Tibial nerve (tissue), 4 donors: ENCODE data around the gene IGF2R. TPM values are rescaled to one million over a fixed set of nuclear protein-coding genes. Genes with fewer than 3 reads are reported as not detected.

Experiments used
- DNase-seq, 2 donors: peaks; one replicate each; pipeline ENCODE4 v3.0.0-alpha.2; 2019; ENCODE audit warnings: low spot score in 2 of 2
- H3K27ac ChIP-seq, 4 donors: fragments of 200-600 bp; sonication (generic) in 3 of 4; one replicate each; pipeline ENCODE4 v1.5.1; 2017 to 2019; ENCODE audit warnings: mild to moderate bottlenecking in 1 of 4
- H3K27me3 ChIP-seq, 2 donors: fragments of 200-600 bp; sonication (generic) in 1 of 2; one replicate each; pipeline versions ENCODE4 v1.5.1 to v1.6.0; 2017 to 2019
- H3K36me3 ChIP-seq, 3 donors: fragments of 200-600 bp; sonication (generic); one replicate each; pipeline ENCODE4 v1.5.1; 2018 to 2019
- H3K4me1 ChIP-seq, 4 donors: fragments of 200-600 bp; sonication (generic) in 3 of 4; one replicate each; pipeline ENCODE4 v1.5.1; 2017 to 2019
- H3K4me3 ChIP-seq, 4 donors: fragments of 200-600 bp; sonication (generic) in 3 of 4; one replicate each; pipeline ENCODE4 v1.5.1; 2017 to 2019; ENCODE audit warnings: mild to moderate bottlenecking in 1 of 4, moderate library complexity in 1 of 4
- H3K9me3 ChIP-seq, 4 donors: fragments of 200-600 bp; sonication (generic) in 3 of 4; one replicate each; pipeline ENCODE4 v1.5.1; 2017 to 2019
- EP300 ChIP-seq, 2 donors: sonication (generic); formaldehyde crosslinking; IDR thresholded peaks; one replicate each; pipeline ENCODE4 v1.6.1; 2017; ENCODE audit warnings: antibody characterized with exemption in 2 of 2, mild to moderate bottlenecking in 1 of 2
- POLR2A ChIP-seq, 2 donors: fragments of 450-650 bp; IDR thresholded peaks; one replicate each; pipeline ENCODE4 v1.6.1; 2017; ENCODE audit warnings: antibody characterized with exemption in 2 of 2, mild to moderate bottlenecking in 2 of 2, moderate library complexity in 2 of 2
- WGBS, 2 donors: methylation state at CpG; one replicate each; pipeline ENCODE4 v1.1.5; 2018; 5-methylcytosine and 5-hydroxymethylcytosine counted together
- total RNA-seq, 4 donors: library from RNA; depleted of rRNA; stranded (reverse); fragments of >200 nt; gene quantifications; one replicate each; pipeline ENCODE4 v1.1.0, GENCODE V29; 2016
- TF ChIP-seq, protein P1 (sequence below), 5 experiments: fragments of 200-600 bp in 3 of 5; fragments of 450-650 bp in 2 of 5; sonication (generic) in 3 of 5; IDR thresholded peaks; one replicate each; pipeline ENCODE4 v1.5.1; 2016 to 2019; ENCODE audit warnings: antibody characterized with exemption in 5 of 5, mild to moderate bottlenecking in 3 of 5, moderate library complexity in 2 of 5

The IGF2R gene
- total RNA-seq, 4 donors from 2014 or later, result 60.1 to 81.3 (median 68.5) TPM

DNA sequence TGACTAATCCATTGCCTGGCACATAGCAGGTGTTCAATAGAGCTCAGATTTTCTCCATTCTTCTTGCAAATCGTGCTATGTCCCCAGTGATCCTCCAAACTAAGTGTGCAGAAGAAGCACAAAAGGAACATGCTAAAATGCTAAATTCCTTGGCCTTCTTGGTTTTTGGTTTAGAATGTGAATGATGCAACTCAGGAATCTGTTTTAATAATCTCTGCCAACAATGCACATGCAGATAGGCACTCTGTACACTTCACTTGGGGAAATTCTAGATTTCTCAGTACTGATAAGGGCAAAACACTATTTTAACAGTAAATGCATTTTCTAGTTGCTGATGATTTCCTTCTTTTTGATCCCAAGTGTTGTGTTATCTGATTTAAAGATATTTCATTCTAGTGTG, 188.0 kb downstream of the IGF2R start:
- WGBS, 2 donors, result 59 to 65% methylated on average over 1 of the region's 1 CpG
- no peak overlapping the region for H3K4me3 ChIP-seq
- peaks cover 0 to 9% (median 0%) of the 10 kb centered on the region in 4 donors for H3K9me3 ChIP-seq
- H3K4me1 ChIP-seq, result no peaks in the 10 kb centered on the region
- DNase-seq, result no peak
- no peak overlapping the region for H3K27ac ChIP-seq
- no peaks in the 10 kb centered on the region for H3K27me3 ChIP-seq
- H3K36me3 ChIP-seq, result peaks cover 0 to 36% (median 0%) of the 10 kb centered on the region in 3 donors
- no peak for TF ChIP-seq EP300 (IDR thresholded peaks at IDR 0.05)
- TF ChIP-seq, protein P1, sequence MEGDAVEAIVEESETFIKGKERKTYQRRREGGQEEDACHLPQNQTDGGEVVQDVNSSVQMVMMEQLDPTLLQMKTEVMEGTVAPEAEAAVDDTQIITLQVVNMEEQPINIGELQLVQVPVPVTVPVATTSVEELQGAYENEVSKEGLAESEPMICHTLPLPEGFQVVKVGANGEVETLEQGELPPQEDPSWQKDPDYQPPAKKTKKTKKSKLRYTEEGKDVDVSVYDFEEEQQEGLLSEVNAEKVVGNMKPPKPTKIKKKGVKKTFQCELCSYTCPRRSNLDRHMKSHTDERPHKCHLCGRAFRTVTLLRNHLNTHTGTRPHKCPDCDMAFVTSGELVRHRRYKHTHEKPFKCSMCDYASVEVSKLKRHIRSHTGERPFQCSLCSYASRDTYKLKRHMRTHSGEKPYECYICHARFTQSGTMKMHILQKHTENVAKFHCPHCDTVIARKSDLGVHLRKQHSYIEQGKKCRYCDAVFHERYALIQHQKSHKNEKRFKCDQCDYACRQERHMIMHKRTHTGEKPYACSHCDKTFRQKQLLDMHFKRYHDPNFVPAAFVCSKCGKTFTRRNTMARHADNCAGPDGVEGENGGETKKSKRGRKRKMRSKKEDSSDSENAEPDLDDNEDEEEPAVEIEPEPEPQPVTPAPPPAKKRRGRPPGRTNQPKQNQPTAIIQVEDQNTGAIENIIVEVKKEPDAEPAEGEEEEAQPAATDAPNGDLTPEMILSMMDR (IDR thresholded peaks at IDR 0.05), result no peak
- TF ChIP-seq POLR2A (IDR thresholded peaks at IDR 0.05), result no peak

DNA sequence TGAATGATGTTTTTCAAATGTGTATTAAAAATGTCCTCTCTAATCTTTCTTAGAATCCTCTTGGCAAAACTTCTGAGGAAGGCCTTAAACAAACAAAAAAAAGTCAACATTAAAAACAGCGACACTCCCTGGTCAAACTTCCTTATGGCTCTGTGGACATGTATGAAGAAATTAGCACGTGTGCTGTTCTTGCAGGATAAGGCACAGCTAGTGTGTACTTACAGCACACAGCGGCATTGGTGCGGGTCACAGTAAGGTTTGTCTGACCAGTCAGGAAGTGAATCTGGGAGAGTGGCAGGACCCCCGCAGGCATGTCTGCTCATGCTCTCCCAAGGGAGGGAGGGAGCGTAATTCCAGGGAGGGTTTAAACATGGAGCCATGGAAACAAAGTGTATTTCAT, 191.6 kb downstream of the IGF2R start:
- Histone ChIP-seq H3K9me3 (peaks cover 0 to 4% (median 0%) of the 10 kb centered on the region in 4 donors), H3K4me3 (no peak overlapping the region), H3K27ac (no peak overlapping the region), H3K36me3 (peaks cover 0 to 13% (median 0%) of the 10 kb centered on the region in 3 donors), H3K27me3 (no peaks in the 10 kb centered on the region), H3K4me1 (no peaks in the 10 kb centered on the region)
- TF ChIP-seq EP300 (IDR thresholded peaks at IDR 0.05) (no peak), POLR2A (IDR thresholded peaks at IDR 0.05) (no peak)
- TF ChIP-seq, protein P1 (IDR thresholded peaks at IDR 0.05), result no peak
- no peak for DNase-seq
- WGBS, 2 donors, result 44 to 45% methylated on average over 6 of the region's 6 CpGs

Other genes with a start within 250 kb of the IGF2R start
- 10 to 100 TPM; 69.3 to 81.4 (median 78.0) TPM for gene WTAP, start 241.6 kb upstream of the IGF2R start, total RNA-seq
- gene ACAT2, start 207.0 kb upstream of the IGF2R start, total RNA-seq, result 10 to 100 TPM in 3 of 4 donors, 1 to 10 TPM in 1; 8.1 to 20.6 (median 17.1) TPM
- gene TCP1, start 179.5 kb upstream of the IGF2R start, total RNA-seq, result 100 to 1,000 TPM in 2 of 4 donors, 10 to 100 TPM in 2; 81.0 to 106 (median 102) TPM
- 10 to 100 TPM; 38.0 to 85.2 (median 74.1) TPM for gene MRPL18, start 178.6 kb upstream of the IGF2R start, total RNA-seq
- 1 to 10 TPM in 1 of 4 donors, not detected in 3; 1.1 TPM for gene PNLDC1, start 168.8 kb upstream of the IGF2R start, total RNA-seq
- gene MAS1, start 78.1 kb upstream of the IGF2R start, total RNA-seq, result not detected
- gene SLC22A1, start 152.7 kb downstream of the IGF2R start, total RNA-seq, result 1 to 10 TPM; 1.3 to 5.5 (median 2.3) TPM